GM19099 (cell line): ENCODE results near the gene PCBD1.

Experiments used
- POLR2A ChIP-seq: IDR thresholded peaks from 3 replicates; pipeline ENCODE4 v1.6.1; 2011; ENCODE audit warnings: low read depth; ENCODE audit not compliant: insufficient read length; ENCODE audit errors: extremely low read depth

PCBD1 gene

DNA sequence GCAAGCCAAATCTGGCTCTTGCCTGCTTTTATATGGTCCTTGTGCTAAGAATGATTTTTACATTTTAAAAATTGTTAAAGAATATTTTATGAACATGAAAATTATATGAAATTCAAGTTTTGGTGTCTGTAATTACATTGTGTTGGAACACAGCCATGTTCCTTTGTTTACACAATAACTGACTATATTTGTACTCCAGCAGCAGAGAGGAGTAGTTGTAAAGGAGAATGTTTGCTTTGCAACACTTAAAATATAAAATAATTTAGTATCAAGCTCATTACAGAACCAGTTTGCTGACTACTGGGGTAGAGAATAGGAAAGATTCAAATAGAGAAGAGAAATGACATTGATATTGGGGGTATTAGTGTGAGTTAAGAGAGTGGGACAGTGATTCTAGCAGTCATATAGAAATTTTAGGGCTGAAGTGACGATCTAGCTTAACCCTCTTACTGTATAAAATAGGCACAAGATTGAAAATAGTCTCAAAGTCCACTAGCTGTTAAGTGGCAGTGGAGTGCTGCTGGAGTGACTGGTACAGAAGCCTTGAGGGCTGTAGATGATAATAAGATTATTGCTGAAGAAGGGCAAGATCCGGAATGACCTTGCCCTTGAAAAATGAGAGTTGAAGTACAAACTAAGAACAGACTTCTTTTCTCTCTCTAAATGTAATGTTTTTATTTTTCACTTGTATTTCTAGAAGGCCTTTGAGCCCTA is 44.4 kb downstream of the PCBD1 start:
- no peak for TF ChIP-seq POLR2A

DNA sequence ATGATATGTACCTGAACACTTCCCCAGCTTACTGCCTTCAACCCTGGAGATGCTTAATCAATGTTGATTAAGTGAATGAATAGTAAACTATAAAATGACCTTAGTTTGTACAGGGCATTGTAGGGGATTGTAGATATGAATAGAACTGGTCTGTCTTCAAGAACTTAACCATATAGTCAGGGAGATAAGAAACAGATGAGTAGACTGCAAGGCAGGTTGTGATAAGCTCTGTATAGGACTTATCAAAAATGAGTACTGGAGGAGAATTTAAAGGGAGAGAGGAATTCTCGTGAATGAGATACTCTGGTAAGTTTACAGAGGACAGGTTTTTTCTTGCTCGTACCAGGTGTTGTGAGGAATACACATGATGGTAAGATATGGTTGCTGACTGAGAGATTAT is 45.0 kb downstream of the PCBD1 start:
- no peak for TF ChIP-seq POLR2A

DNA sequence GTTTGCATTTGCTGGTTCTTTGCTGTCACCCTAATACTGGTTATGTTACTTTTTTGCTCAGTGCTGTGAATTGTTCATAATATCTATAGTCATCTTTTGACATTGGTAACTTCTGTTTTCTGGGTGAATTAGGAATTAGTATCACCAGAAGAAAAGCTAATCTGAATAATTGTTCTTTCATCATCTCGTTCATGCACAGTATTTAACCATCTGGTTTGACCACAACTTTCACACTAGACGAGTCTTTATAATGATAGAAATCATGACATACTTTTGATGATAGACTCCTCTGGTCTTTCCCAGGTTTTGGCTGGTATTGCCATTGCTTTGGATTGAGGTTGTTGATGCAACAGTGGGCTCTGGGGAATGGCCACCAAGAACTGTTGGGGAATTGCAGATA is 47.5 kb downstream of the PCBD1 start:
- no peak for TF ChIP-seq POLR2A

DNA sequence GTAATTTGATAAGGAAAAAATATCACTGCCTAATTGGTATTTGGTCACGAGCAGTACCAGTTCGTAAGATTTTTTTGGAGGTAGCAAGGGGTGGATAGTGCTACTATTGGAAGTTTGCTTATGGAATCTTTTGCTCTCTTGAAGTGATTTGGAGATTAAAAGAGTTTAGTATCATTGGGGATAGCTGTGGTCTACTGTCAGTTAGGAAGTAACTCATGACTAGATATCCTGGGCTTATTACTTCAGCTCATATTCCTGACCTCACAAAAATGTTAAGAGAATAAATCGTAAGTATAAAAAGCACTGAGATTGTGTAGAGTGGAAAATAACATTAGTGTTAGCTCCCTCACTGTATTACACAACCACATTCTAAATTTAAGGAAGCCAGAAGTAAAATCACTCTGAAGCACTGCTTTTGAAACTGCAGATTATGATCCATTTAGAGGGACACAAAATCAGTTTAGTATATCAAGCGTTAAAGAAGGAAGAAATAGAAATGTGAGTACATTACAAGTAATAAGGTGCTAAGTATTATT is 50.0 kb downstream of the PCBD1 start:
- TF ChIP-seq POLR2A = no peak

DNA sequence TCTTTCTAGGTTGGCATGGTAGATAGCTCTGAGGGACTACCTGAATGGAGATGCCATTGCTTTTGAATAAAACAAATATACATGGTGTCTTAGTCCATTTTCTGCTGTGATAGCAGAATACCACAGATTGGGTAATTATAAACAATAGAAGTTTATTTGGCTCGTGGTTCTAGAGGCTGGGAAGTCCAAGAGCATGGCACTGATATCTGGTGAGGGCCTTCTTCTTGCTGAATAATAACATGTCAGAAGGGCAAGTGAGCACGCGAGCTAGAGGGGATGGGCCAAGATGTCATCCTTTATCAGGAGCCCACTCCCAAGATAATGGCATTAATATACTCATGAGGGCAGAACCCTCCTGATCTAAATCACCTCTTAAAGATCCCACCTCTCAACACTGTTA is 50.7 kb downstream of the PCBD1 start:
- TF ChIP-seq POLR2A = no peak

GRCh38 chr10:70836319-70836718 is 52.0 kb downstream of the PCBD1 start:
- no peak for TF ChIP-seq POLR2A

GRCh38 chr10:70834441-70835151 is 53.8 kb downstream of the PCBD1 start:
- TF ChIP-seq POLR2A = no peak

- no peak for TF ChIP-seq POLR2A
Measured at GRCh38 chr10:70834021-70834420, 54.3 kb downstream of the PCBD1 start.

DNA sequence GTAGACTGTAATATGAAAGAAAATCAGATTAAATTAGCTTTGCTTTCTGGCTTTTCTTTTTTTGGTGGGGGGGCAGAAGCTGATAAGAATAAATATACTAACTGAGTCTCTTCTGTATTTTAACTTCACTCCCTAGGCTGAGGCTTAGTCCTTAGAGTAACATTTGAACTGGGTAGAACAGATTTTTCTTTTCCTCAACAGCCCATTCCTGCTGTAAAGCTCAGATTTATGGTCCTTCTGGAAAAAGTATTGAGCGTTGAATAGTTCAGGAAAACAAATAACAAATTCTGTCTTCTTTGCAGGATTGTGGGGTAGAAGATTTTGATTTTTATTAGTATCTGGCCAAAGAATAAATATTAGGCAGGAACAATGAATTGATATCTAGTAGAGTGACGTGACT is 54.8 kb downstream of the PCBD1 start:
- no peak for TF ChIP-seq POLR2A
